ENCODE measurements around the gene TBL1XR1.

TBL1XR1 gene

DNA sequence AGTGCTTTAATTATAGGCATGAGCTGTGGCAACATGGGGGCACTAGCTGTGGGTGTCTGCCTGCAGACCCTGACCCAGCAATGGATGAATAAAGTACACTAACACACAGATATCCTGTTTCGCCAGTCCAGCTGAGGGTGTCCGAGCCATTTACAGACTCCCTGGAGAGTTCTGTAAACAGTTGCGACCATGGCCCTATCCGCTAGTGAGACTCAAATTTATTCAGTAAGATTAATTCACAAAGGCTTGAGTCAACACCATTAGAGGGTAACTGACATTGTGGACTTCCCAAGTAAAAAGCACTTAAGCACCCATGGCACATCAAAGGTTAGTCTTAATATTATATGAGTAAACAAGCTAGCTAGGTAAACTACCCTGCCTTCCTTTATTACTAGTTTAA, 161.6 kb downstream of the TBL1XR1 start:
- H3K9me3 ChIP-seq (ENCODE audit: low read length) = no peaks in the 10 kb centered on the region
- H3K27me3 ChIP-seq (ENCODE audit: insufficient read depth, low read length) = no peaks in the 10 kb centered on the region
- H3K9ac ChIP-seq (ENCODE audit: low read length) = no peak overlapping the region
- H4K20me1 ChIP-seq (ENCODE audit: insufficient read depth, low read length) = no peaks in the 10 kb centered on the region
- no peak overlapping the region for H3K27ac ChIP-seq (ENCODE audit: low read depth, low read length, poor library complexity, severe bottlenecking)
- H3K4me3 ChIP-seq (ENCODE audit: low read depth, low read length, poor library complexity, severe bottlenecking) = no peak overlapping the region
- TF ChIP-seq EZH2 (IDR thresholded peaks at IDR 0.05; ENCODE audit: borderline replicate concordance, low read length) = no peak
- TF ChIP-seq, protein P1, sequence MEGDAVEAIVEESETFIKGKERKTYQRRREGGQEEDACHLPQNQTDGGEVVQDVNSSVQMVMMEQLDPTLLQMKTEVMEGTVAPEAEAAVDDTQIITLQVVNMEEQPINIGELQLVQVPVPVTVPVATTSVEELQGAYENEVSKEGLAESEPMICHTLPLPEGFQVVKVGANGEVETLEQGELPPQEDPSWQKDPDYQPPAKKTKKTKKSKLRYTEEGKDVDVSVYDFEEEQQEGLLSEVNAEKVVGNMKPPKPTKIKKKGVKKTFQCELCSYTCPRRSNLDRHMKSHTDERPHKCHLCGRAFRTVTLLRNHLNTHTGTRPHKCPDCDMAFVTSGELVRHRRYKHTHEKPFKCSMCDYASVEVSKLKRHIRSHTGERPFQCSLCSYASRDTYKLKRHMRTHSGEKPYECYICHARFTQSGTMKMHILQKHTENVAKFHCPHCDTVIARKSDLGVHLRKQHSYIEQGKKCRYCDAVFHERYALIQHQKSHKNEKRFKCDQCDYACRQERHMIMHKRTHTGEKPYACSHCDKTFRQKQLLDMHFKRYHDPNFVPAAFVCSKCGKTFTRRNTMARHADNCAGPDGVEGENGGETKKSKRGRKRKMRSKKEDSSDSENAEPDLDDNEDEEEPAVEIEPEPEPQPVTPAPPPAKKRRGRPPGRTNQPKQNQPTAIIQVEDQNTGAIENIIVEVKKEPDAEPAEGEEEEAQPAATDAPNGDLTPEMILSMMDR (IDR thresholded peaks at IDR 0.05; ENCODE audit: low read length) = no peak
- peaks cover 18% of the 10 kb centered on the region for H3K4me1 ChIP-seq (ENCODE audit: insufficient read depth, low read length, severe bottlenecking)
- H3K9me2 ChIP-seq (ENCODE audit: low read depth, low read length) = no peaks in the 10 kb centered on the region
- H3K36me3 ChIP-seq (ENCODE audit: insufficient read depth, low read length) = peaks cover 89% of the 10 kb centered on the region
- no peak overlapping the region for H2AFZ ChIP-seq (ENCODE audit: low read length)
- no peaks in the 10 kb centered on the region for H3F3A ChIP-seq (ENCODE audit: insufficient read depth, low read length)
- H3K4me2 ChIP-seq (ENCODE audit: low read length) = no peak overlapping the region
- no peaks in the 10 kb centered on the region for H3K79me2 ChIP-seq (ENCODE audit: insufficient read depth, low read length)

DNA sequence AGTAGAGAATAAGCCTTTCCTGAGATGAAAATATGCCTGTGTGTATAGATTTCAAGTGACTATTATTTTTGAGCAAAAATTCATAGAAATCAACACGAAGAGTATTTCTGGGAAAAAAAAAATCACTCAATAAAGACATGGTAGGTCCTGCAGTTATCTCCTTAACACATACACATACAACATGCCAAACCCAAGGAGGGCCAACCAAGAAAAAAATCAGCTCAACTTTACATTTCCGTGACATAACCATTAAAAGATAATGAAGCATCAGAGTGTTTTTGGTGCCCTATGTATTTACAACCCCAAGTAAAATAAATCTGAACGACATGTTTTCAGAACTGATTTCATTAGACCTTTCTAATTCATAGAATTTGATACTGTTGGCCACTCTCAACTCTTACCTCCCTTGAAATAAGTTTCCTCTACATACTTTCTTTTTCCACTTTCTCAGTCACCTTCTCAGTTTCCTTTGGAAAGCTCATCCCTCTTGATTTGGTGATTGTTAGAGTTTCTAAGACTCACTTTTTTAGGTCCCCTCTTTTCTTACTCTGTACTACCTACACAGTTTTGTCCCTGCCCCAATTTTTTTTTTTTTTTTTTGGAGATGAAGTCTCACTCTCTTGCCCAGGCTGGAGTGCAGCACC, 162.3 kb downstream of the TBL1XR1 start:
- Histone ChIP-seq H3K4me1 (ENCODE audit: insufficient read depth, low read length, severe bottlenecking) (peaks cover 18% of the 10 kb centered on the region), H3K27me3 (ENCODE audit: insufficient read depth, low read length) (no peaks in the 10 kb centered on the region), H3K9me2 (ENCODE audit: low read depth, low read length) (no peaks in the 10 kb centered on the region), H3K4me3 (ENCODE audit: low read depth, low read length, poor library complexity, severe bottlenecking) (no peak overlapping the region), H3K27ac (ENCODE audit: low read depth, low read length, poor library complexity, severe bottlenecking) (no peak overlapping the region), H3K9ac (ENCODE audit: low read length) (no peak overlapping the region), H3K9me3 (ENCODE audit: low read length) (no peaks in the 10 kb centered on the region), H4K20me1 (ENCODE audit: insufficient read depth, low read length) (no peaks in the 10 kb centered on the region), H3F3A (ENCODE audit: insufficient read depth, low read length) (no peaks in the 10 kb centered on the region), H3K79me2 (ENCODE audit: insufficient read depth, low read length) (no peaks in the 10 kb centered on the region), H3K4me2 (ENCODE audit: low read length) (no peak overlapping the region), H3K36me3 (ENCODE audit: insufficient read depth, low read length) (peaks cover 88% of the 10 kb centered on the region), H2AFZ (ENCODE audit: low read length) (no peak overlapping the region)
- TF ChIP-seq, protein P1 (IDR thresholded peaks at IDR 0.05; ENCODE audit: low read length) = no peak
- no peak for TF ChIP-seq EZH2 (IDR thresholded peaks at IDR 0.05; ENCODE audit: borderline replicate concordance, low read length)

DNA sequence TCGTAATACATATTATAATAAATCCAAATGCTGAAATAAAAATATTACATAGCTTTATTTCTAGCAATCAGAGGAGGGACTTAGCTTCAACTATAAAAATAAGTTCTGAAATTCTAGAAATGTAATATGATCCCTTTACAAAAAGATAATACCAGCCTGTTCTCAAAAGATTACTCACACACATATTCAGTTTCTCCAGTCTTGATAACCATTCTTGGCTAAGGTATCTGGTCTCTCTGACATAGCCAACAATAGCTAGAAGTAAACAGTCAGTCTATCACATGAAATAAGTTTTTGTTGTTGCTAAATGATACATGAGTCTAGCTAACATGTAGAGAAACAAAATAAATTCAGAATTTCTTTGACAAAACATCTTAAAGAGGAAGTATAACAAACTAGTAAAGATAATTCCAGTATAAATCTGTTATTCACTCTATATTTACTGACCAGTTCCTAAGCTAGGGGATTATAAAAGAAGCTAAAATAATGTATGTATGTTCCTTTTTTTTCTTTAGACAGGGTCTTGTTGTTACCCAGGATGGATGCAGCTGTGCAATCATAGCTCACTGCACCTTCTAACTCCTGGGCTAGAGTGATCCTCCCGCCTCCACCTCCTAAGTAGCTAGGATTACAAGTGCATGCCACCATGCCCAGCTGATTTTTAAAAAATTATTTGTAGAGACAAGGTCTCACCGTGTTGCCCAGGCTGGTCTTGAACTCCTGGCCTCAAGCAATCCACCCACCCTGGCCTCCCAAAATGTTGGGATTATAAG, 170.6 kb downstream of the TBL1XR1 start:
- Histone ChIP-seq H3K4me1 (ENCODE audit: insufficient read depth, low read length, severe bottlenecking) (no peaks in the 10 kb centered on the region), H2AFZ (ENCODE audit: low read length) (no peak overlapping the region), H3K36me3 (ENCODE audit: insufficient read depth, low read length) (peaks cover 93% of the 10 kb centered on the region), H3K27ac (ENCODE audit: low read depth, low read length, poor library complexity, severe bottlenecking) (no peak overlapping the region), H3K79me2 (ENCODE audit: insufficient read depth, low read length) (no peaks in the 10 kb centered on the region), H3K4me3 (ENCODE audit: low read depth, low read length, poor library complexity, severe bottlenecking) (no peak overlapping the region), H3F3A (ENCODE audit: insufficient read depth, low read length) (no peaks in the 10 kb centered on the region), H3K9me2 (ENCODE audit: low read depth, low read length) (no peaks in the 10 kb centered on the region), H3K9ac (ENCODE audit: low read length) (no peak overlapping the region), H3K27me3 (ENCODE audit: insufficient read depth, low read length) (no peaks in the 10 kb centered on the region), H4K20me1 (ENCODE audit: insufficient read depth, low read length) (no peaks in the 10 kb centered on the region; the same call in 1 of the 2 replicates), H3K4me2 (ENCODE audit: low read length) (no peak overlapping the region), H3K9me3 (ENCODE audit: low read length) (no peaks in the 10 kb centered on the region)
- TF ChIP-seq EZH2 (IDR thresholded peaks at IDR 0.05; ENCODE audit: borderline replicate concordance, low read length) = no peak
- TF ChIP-seq, protein P1 (IDR thresholded peaks at IDR 0.05; ENCODE audit: low read length) = no peak

Data from OCI-LY1 (cell line).